ENCODE measurements around the gene NHSL1.

NHSL1 gene

GRCh38 chr6:138540468-138540867 lies 41.2 kb upstream of the NHSL1 start:
- H3K9ac ChIP-seq (ENCODE audit: low read length), result no peak overlapping the region
- H3K4me1 ChIP-seq (ENCODE audit: insufficient read depth, low read length, severe bottlenecking), result no peaks in the 10 kb centered on the region
- H3K4me3 ChIP-seq (ENCODE audit: low read depth, low read length, poor library complexity, severe bottlenecking), result no peak overlapping the region
- H3K27me3 ChIP-seq (ENCODE audit: insufficient read depth, low read length), result no peaks in the 10 kb centered on the region
- H3F3A ChIP-seq (ENCODE audit: insufficient read depth, low read length), result no peaks in the 10 kb centered on the region
- no peak overlapping the region for H3K27ac ChIP-seq (ENCODE audit: low read depth, low read length, poor library complexity, severe bottlenecking)
- no peak for TF ChIP-seq EZH2 (IDR thresholded peaks at IDR 0.05; ENCODE audit: borderline replicate concordance, low read length)
- TF ChIP-seq CTCF (IDR thresholded peaks at IDR 0.05; ENCODE audit: low read length), result no peak
- H3K4me2 ChIP-seq (ENCODE audit: low read length), result no peak overlapping the region
- H4K20me1 ChIP-seq (ENCODE audit: insufficient read depth, low read length), result no peaks in the 10 kb centered on the region
- H3K79me2 ChIP-seq (ENCODE audit: insufficient read depth, low read length), result no peaks in the 10 kb centered on the region
- H2AFZ ChIP-seq (ENCODE audit: low read length), result no peak overlapping the region
- H3K9me3 ChIP-seq (ENCODE audit: low read length), result no peaks in the 10 kb centered on the region
- no peaks in the 10 kb centered on the region for H3K36me3 ChIP-seq (ENCODE audit: insufficient read depth, low read length)
- no peaks in the 10 kb centered on the region for H3K9me2 ChIP-seq (ENCODE audit: low read depth, low read length)

- no peaks in the 10 kb centered on the region for H3K4me1 ChIP-seq (ENCODE audit: insufficient read depth, low read length, severe bottlenecking)
- no peak overlapping the region for H3K9ac ChIP-seq (ENCODE audit: low read length)
- no peaks in the 10 kb centered on the region for H3K9me2 ChIP-seq (ENCODE audit: low read depth, low read length)
- no peak overlapping the region for H3K4me2 ChIP-seq (ENCODE audit: low read length)
- no peaks in the 10 kb centered on the region for H3F3A ChIP-seq (ENCODE audit: insufficient read depth, low read length)
- TF ChIP-seq CTCF (IDR thresholded peaks at IDR 0.05; ENCODE audit: low read length) (no peak), EZH2 (IDR thresholded peaks at IDR 0.05; ENCODE audit: borderline replicate concordance, low read length) (no peak)
- H3K9me3 ChIP-seq (ENCODE audit: low read length), result no peaks in the 10 kb centered on the region
- no peak overlapping the region for H3K4me3 ChIP-seq (ENCODE audit: low read depth, low read length, poor library complexity, severe bottlenecking)
- H3K27ac ChIP-seq (ENCODE audit: low read depth, low read length, poor library complexity, severe bottlenecking), result no peak overlapping the region
- no peaks in the 10 kb centered on the region for H3K27me3 ChIP-seq (ENCODE audit: insufficient read depth, low read length)
- H3K79me2 ChIP-seq (ENCODE audit: insufficient read depth, low read length), result no peaks in the 10 kb centered on the region
- H2AFZ ChIP-seq (ENCODE audit: low read length), result no peak overlapping the region
- H4K20me1 ChIP-seq (ENCODE audit: insufficient read depth, low read length), result no peaks in the 10 kb centered on the region
- no peaks in the 10 kb centered on the region for H3K36me3 ChIP-seq (ENCODE audit: insufficient read depth, low read length)
These were observed 40.6 kb upstream of the NHSL1 start for GRCh38 chr6:138539876-138540275.

GRCh38 chr6:138538390-138539031 lies 39.2 kb upstream of the NHSL1 start:
- Histone ChIP-seq H3K4me1 (ENCODE audit: insufficient read depth, low read length, severe bottlenecking) (no peaks in the 10 kb centered on the region), H3K9me3 (ENCODE audit: low read length) (no peaks in the 10 kb centered on the region), H3K4me2 (ENCODE audit: low read length) (no peak overlapping the region), H3K79me2 (ENCODE audit: insufficient read depth, low read length) (no peaks in the 10 kb centered on the region), H3K36me3 (ENCODE audit: insufficient read depth, low read length) (no peaks in the 10 kb centered on the region), H3K27ac (ENCODE audit: low read depth, low read length, poor library complexity, severe bottlenecking) (no peak overlapping the region), H4K20me1 (ENCODE audit: insufficient read depth, low read length) (no peaks in the 10 kb centered on the region), H2AFZ (ENCODE audit: low read length) (no peak overlapping the region), H3K4me3 (ENCODE audit: low read depth, low read length, poor library complexity, severe bottlenecking) (no peak overlapping the region), H3K9me2 (ENCODE audit: low read depth, low read length) (no peaks in the 10 kb centered on the region), H3K9ac (ENCODE audit: low read length) (no peak overlapping the region), H3K27me3 (ENCODE audit: insufficient read depth, low read length) (no peaks in the 10 kb centered on the region), H3F3A (ENCODE audit: insufficient read depth, low read length) (no peaks in the 10 kb centered on the region)
- TF ChIP-seq CTCF (IDR thresholded peaks at IDR 0.05; ENCODE audit: low read length) (no peak), EZH2 (IDR thresholded peaks at IDR 0.05; ENCODE audit: borderline replicate concordance, low read length) (no peak)
